K562 (cell line): ENCODE measurements around the gene CEACAM18. TPM values are rescaled to one million over a fixed set of nuclear protein-coding genes. Genes with fewer than 3 reads are reported as not detected.
A peak's percentile ranks its signal among the peaks of the same experiment; 100 is the strongest.

Source experiments
- ATAC-seq: fragments of 200-7000 bp; cut with Tn5 transposase; 3 replicates; pipeline ENCODE4 v1.9.1; 2020; ENCODE audit warnings: moderate library complexity
- BruUV-seq: library from RNA; stranded (reverse); fragments of 400-500 nt; replicated peaks from 2 replicates; lab custom pipeline; 2021; lab: Mats Ljungman, UMichigan
- CTCF ChIA-PET: fragments of 300-600 bp; formaldehyde crosslinking; extraction: SDS; loops from one replicate; lab custom pipeline; 2021; ENCODE audit warnings: low intra/inter-chr PET ratio; lab: Yijun Ruan, JAX
- POLR2A ChIA-PET: fragments of 300-600, 350-650 bp; sonication (Branson Sonifier 250); formaldehyde crosslinking; extraction: SDS; loops from one replicate; lab custom pipeline; 2021; ENCODE audit warnings: antibody characterized with exemption, inconsistent platforms; lab: Yijun Ruan, JAX
- DNase-seq, 4 experiments: peaks; one replicate each; pipeline versions ENCODE4 v3.0.0 to v3.0.0-alpha.2; 2011 to 2018; ENCODE audit warnings: low spot score in 3 of 4, mixed read lengths in 3 of 4; ENCODE audit errors: extremely low read depth in 1 of 4
- FAIRE-seq: peaks from 2 replicates; lab custom pipeline; 2011; peaks lifted over from hg19 to GRCh38; lab: Jason Lieb, UNC
- H2AFZ ChIP-seq: 2 replicates; pipeline ENCODE4 v1.6.0; 2011; ENCODE audit warnings: low read depth, low read length, control low read depth, inconsistent platforms
- H3K27ac ChIP-seq: fragments of 200-600 bp; 3 replicates; pipeline ENCODE4 v1.8.0; 2011; ENCODE audit warnings: low read depth, mild to moderate bottlenecking, control low read depth, inconsistent platforms, low read length, moderate library complexity, mixed read lengths; ENCODE audit errors: extremely low read depth
- H3K27me3 ChIP-seq, 2 experiments: fragments of 300-600 bp in 1 of 2; 2 replicates in 1 of 2; 3 replicates in 1 of 2; pipeline versions ENCODE4 v1.6.0 to v1.8.0; 2011; ENCODE audit warnings: inconsistent platforms in 2 of 2, low read length in 2 of 2, mild to moderate bottlenecking in 1 of 2, mixed read lengths in 1 of 2, moderate library complexity in 1 of 2; ENCODE audit not compliant: control insufficient read depth in 2 of 2, insufficient read depth in 2 of 2
- H3K36me3 ChIP-seq: fragments of 300-600 bp; 3 replicates; pipeline ENCODE4 v1.8.0; 2011; ENCODE audit warnings: mild to moderate bottlenecking, low read length, inconsistent platforms; ENCODE audit not compliant: control insufficient read depth, insufficient read depth
- H3K4me1 ChIP-seq, 2 experiments: fragments of 200-600 bp in 1 of 2; replicated peaks in 1 of 2; 2 replicates in 1 of 2; 3 replicates in 1 of 2; pipeline versions ENCODE4 v1.5.1 to v1.8.0; 2011; ENCODE audit warnings: inconsistent platforms in 2 of 2, low read length in 2 of 2, mild to moderate bottlenecking in 1 of 2, mixed read lengths in 1 of 2, moderate library complexity in 1 of 2; ENCODE audit not compliant: control insufficient read depth in 2 of 2, insufficient read depth in 2 of 2
- H3K4me2 ChIP-seq: 2 replicates; pipeline ENCODE4 v1.6.1; 2011; ENCODE audit warnings: low read length, control low read depth, inconsistent platforms, mixed read lengths; ENCODE audit not compliant: insufficient read depth
- H3K4me3 ChIP-seq: fragments of 200-600 bp; sonication (generic), shearing (Covaris generic); 2 replicates; pipeline ENCODE4 v1.5.1; 2016; ENCODE audit warnings: control low read depth, inconsistent platforms
- H3K79me2 ChIP-seq: fragments of 200-600 bp; 3 replicates; pipeline ENCODE4 v1.8.0; 2011; ENCODE audit warnings: low read length, inconsistent platforms; ENCODE audit not compliant: control insufficient read depth, insufficient read depth
- H3K9ac ChIP-seq, 2 experiments: 2 replicates each; pipeline versions ENCODE4 v1.6.0 to v1.6.1; 2011; ENCODE audit warnings: low read depth in 2 of 2, low read length in 2 of 2, control low read depth in 1 of 2, inconsistent platforms in 1 of 2, mild to moderate bottlenecking in 1 of 2, mixed read lengths in 1 of 2; ENCODE audit not compliant: insufficient read depth in 1 of 2
- H3K9me1 ChIP-seq: one replicate; pipeline ENCODE4 v1.6.0; 2011; ENCODE audit warnings: inconsistent platforms, mild to moderate bottlenecking, low read length, moderate library complexity; ENCODE audit not compliant: control insufficient read depth, insufficient read depth
- H3K9me3 ChIP-seq: replicated peaks from 2 replicates; pipeline ENCODE4 v1.5.1; 2011; ENCODE audit warnings: low read depth, low read length, inconsistent platforms; ENCODE audit not compliant: control insufficient read depth, insufficient read depth
- H4K20me1 ChIP-seq: replicated peaks from 2 replicates; pipeline ENCODE4 v1.6.1; 2011; ENCODE audit warnings: low read length, inconsistent platforms, mixed read lengths; ENCODE audit not compliant: control insufficient read depth, insufficient read depth
- COPS2 ChIP-seq: fragments of 450-650 bp; conservative IDR thresholded peaks from 2 replicates; pipeline ENCODE4 v1.6.1; 2016; ENCODE audit warnings: mild to moderate bottlenecking, moderate library complexity
- E2F3 ChIP-seq: fragments of 250-450 bp; sonication (Bioruptor Pico); IDR thresholded peaks from 2 replicates; pipeline ENCODE4 v1.4.0; 2020; ENCODE audit warnings: mild to moderate bottlenecking
- EP400 ChIP-seq: fragments of 450-650 bp; IDR thresholded peaks from 2 replicates; pipeline ENCODE4 v1.6.1; 2017; ENCODE audit warnings: antibody characterized with exemption, mild to moderate bottlenecking, moderate library complexity
- HOMEZ ChIP-seq: fragments of 250-450 bp; sonication (Bioruptor Pico); IDR thresholded peaks from 2 replicates; pipeline ENCODE4 v1.4.0; 2020; ENCODE audit warnings: mild to moderate bottlenecking, moderate library complexity
- MGA ChIP-seq: fragments of 450-650 bp; IDR thresholded peaks from 2 replicates; pipeline ENCODE4 v1.6.1; 2016; ENCODE audit warnings: mild to moderate bottlenecking, moderate library complexity
- MITF ChIP-seq: IDR thresholded peaks from 2 replicates; pipeline ENCODE4 v1.6.1; 2014; ENCODE audit warnings: antibody characterized with exemption
- MTA2 ChIP-seq: fragments of 450-650 bp; IDR thresholded peaks from 2 replicates; pipeline ENCODE4 v1.6.1; 2016; ENCODE audit warnings: low read depth
- ZNF239 ChIP-seq: fragments of 250-450 bp; sonication (Bioruptor Pico); IDR thresholded peaks from 2 replicates; pipeline ENCODE4 v1.4.0; 2020; ENCODE audit warnings: mild to moderate bottlenecking
- WGBS: fragments of 100-300 bp; shearing (Covaris generic); methylation state at CpG from one replicate; pipeline ENCODE4 v1.1.6; 2016; ENCODE audit warnings: low coverage, mixed read lengths; ENCODE audit not compliant: insufficient coverage; ENCODE audit errors: missing lambda C conversion rate; 5-methylcytosine and 5-hydroxymethylcytosine counted together
- in situ Hi-C: fragments of 300-500 bp; cut with MboI; formaldehyde crosslinking; loops from 4 replicates; pipeline ENCODE4 v1.15.0; 2018; ENCODE audit warnings: inconsistent platforms, mixed read lengths
- intact Hi-C: fragments of 100-400 bp; cut with micrococcal nuclease; formaldehyde crosslinking; loops from 2 replicates; pipeline ENCODE4 v1.14.2; 2022
- polyA plus RNA-seq, 8 experiments: library from polyadenylated mRNA; depleted of rRNA in 4 of 8; stranded (reverse) in 5 of 8; unstranded in 3 of 8; fragments of >200 nt; fragmentation: Nextera tagmentation in 2 of 8; fragmentation: Illumina TruSeq in 1 of 8; extraction: Ambion mirVana in 2 of 8; extraction: Trizol in 1 of 8; gene quantifications; 2 replicates each; pipeline versions ENCODE4 v1.2.1 to v1.2.3, GENCODE V29; 2011 to 2014; ENCODE audit warnings: inconsistent platforms in 1 of 8, missing spikeins in 1 of 8
- total RNA-seq, 7 experiments: library from RNA; depleted of rRNA in 6 of 7; stranded (reverse); fragments of >200 nt in 6 of 7; fragmentation: Illumina TruSeq in 2 of 7; extraction: Trizol in 2 of 7; gene quantifications; 2 replicates each; pipeline versions ENCODE4 v1.2.1 to v1.2.3, GENCODE V29; 2011 to 2021; ENCODE audit warnings: low replicate concordance in 1 of 7

The CEACAM18 gene
- total and polyA plus RNA-seq, 9 of the 15 experiments (the other 6 are each of a cell fraction or from before 2014, with no cell fraction given) = 0.08 to 0.24 (median 0.15) TPM; not detected in 3

GRCh38 chr19:51470966-51471365, 7.4 kb upstream of the CEACAM18 start:
- WGBS = 37% methylated on average over 7 of the region's 9 CpGs
- no TSS peak for BruUV-seq
- Histone ChIP-seq H3K4me2 (0 out of 2 replicates have a peak overlapping the region, but pooled peaks have one; percentile 26), H3K27me3 (no peaks in the 10 kb centered on the region), H3K4me1 (peaks cover 17 to 31% of the 10 kb centered on the region in 2 experiments), H4K20me1 (no peaks in the 10 kb centered on the region), H3K79me2 (peaks cover 69% of the 10 kb centered on the region), H3K9ac (no peak overlapping the region), H3K27ac (peak overlapping the region; percentile 11), H3K36me3 (peaks cover 24% of the 10 kb centered on the region), H3K4me3 (no peak overlapping the region), H3K9me1 (no peaks in the 10 kb centered on the region), H2AFZ (no peak overlapping the region), H3K9me3 (no peaks in the 10 kb centered on the region)
- in situ Hi-C loops (loop anchor here (10.0 kb wide), 2 partner anchors 94 to 184 kb away; no protein-coding TSS in a partner anchor), intact Hi-C loops (loop anchor here (5.0 kb wide), 2 partner anchors 96 to 171 kb away; no protein-coding TSS in a partner anchor)
- ChIA-PET POLR2A (no interaction called here), CTCF (no interaction called here)
- DNase-seq (peak; percentile 26 to 75 (median 40)), ATAC-seq (no peak), FAIRE-seq (no peak)
- TF ChIP-seq COPS2 (no peak), E2F3 (CRISPR knock-in tag) (no peak), MITF (peak; percentile 57; the same call in 1 of the 2 replicates), MTA2 (no peak), EP400 (peak; percentile 39; the same call in 1 of the 2 replicates), HOMEZ (no peak), ZNF239 (CRISPR knock-in tag) (no peak), MGA (peak; percentile 55; the same call in 1 of the 2 replicates)
